CD4-positive, alpha-beta T cell treated with Interleukin-4 for 4 hours (primary cell): Measurements from ENCODE around the gene TRAPPC2.

Experiments
- DNase-seq: peaks from one replicate; pipeline ENCODE4 v3.0.0-alpha.2; 2020

The TRAPPC2 gene

GRCh38 chrX:13664020-13664419 lies 70.4 kb downstream of the TRAPPC2 start:
- no peak for DNase-seq

GRCh38 chrX:13662355-13662791 lies 72.0 kb downstream of the TRAPPC2 start:
- DNase-seq = no peak
